ENCODE results near the gene TOR1A.
"Not testable (repeated sequence)": the region's sequence is repeated elsewhere in the genome, so short reads cannot be mapped to it uniquely, and the experiment has no call there.

TOR1A gene

DNA sequence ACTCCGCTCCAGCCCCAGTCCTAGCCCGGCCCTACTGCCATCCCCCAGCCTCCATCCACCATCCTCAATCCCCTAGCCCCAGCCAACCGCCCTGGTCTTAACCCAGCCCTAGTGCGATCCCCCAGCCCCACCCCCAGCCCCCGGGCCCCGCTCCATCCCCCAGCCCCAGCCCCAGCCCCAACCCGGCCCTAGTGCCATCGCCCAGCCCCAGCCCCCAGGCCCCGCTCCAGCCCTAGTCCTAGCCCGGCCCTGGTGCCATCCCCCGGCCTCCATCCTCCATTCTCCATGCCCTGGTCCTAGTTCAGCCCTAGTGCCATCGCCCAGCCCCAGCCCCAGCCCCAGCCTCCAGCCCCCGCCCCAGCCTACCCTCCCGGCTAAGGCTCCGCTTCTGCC is 398 bp downstream of the TOR1A start:
- in situ Hi-C loops (cut with MboI; ENCODE audit: low sequenced_read_pairs), result no loop called here

DNA sequence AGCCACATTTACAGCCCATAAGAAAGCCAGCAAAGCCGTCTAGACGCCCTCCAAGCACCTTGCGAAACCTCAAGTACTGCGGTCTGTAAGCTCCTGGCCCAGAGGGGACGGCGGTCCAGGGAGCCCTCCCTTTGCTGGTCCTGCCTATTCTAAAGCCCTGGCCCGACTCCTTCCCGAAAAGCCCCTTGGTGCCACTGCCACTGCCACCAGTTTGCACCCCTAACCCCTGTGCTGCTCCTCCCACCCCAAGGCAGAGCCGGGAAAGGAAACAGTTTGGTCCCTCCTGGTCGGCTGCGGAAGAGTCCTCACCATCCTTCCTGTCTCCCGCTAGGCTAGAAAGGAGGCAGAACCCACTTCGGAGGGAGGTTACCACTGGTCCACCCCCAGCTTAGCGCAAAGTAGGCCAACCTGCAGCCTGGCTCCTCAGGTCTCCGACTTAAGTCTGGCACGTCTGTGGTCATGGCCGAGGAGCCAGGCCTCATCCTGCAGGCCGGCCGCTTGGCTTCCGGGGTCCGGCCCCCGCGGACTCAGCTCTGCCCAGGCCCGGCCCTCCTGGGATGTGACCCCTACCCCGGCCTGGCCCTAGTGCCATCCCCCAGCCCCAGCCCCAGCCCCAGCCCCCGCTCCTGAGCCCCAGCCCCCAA is 916 bp downstream of the TOR1A start:
- in situ Hi-C loops (cut with MboI; ENCODE audit: low sequenced_read_pairs), result no loop called here

DNA sequence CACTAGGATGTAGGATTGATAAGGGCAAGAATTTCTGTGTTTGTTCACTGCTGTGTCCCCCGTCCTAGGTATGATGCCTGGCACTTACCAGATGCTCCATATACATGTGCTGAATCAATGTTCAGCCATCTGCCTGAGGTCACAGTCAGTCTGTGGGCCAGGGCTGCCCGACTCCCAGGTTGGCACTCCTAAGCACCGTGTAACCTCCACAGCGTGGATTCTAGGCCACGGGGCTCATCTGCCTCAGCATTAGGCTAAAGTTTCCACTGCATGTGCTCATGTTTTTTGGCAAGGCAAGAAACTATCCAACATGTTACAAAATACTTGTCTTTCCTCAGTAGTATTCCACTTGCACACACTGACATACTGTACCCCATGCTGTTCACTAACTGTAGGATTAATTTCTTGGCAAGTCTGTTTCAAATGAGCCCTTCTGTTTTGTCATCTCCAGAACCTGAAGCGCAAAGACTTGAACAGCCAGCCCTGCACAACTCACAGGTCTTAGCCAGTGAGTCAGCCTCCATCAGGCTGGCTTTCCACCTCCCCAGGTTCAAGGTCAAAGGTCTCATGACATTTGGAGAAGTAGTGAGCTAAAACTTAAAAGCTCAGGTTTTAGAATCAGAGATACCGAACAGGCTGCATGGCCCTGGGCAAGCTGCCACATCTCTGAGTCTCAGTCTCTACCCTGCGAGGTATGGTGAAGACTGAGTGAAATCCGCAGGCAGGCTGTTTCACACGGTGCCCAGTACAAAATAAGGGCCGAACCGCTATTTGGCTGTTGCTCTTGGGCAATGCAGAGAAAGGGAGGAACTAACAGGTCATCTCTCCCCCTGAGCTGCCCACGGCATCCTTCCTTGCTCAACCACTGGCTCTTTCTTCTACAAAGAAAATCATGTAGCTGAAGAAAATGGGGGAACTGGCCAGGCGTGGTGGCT is 7.2 kb downstream of the TOR1A start:
- in situ Hi-C loops (cut with MboI; ENCODE audit: low sequenced_read_pairs), result no loop called here

DNA sequence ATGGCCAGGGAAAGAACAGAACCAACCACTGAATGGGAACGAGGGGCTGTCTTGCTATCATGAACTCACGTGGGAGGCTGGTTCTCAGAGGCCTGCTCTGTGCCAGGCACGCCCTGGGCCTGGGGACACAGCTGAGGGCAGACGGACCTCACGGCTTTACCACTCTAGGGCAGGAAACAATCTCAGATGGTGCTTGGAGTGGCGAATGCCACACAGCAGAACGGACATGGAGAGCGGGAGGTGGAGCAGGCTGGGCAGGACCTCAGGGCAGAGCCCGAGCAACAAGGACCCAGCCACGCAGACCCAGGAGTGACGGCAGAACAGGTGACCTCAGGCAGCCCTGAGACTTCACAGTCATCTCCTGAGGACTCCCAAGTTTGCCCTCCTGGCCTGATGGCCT is 8.7 kb downstream of the TOR1A start:
- in situ Hi-C loops (cut with MboI; ENCODE audit: low sequenced_read_pairs), result no loop called here

DNA sequence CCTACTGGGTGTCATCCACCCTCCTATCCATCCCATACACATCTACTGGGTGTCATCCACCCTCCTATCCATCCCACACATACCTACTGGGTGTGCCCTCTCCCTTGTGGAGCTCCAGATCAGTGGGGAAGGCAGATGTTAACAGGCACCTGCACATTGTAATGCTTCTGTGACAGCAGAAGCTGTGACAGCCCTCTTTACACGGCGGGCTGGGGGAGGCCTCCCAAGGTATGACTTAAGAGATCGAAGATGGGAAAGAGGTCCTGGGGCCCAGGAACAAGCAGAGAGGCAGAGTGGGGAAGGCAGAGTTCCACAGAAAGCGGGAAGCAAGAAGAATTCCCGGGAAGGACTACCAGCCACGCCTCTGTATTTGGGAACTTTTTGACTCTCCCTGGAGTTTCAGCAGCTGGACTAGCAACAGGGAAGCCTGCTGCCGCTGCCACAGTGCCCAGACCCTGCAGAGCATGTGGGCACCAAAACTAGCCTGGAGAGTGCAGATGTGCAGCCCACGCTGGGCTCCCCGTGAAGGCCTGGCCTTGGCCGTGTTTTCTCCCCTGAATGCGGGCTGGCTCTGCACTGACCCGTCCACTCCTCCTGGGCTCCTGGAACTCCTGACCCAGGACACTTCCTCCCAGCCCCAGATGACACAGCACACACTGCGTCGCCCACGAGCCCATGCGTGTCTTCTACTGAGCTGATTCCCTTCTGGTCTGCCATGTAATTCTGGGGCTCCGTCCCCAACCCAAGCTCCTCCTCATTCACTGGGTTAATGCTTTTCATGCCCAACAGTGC is 9.3 kb downstream of the TOR1A start:
- in situ Hi-C loops (cut with MboI; ENCODE audit: low sequenced_read_pairs), result no loop called here

DNA sequence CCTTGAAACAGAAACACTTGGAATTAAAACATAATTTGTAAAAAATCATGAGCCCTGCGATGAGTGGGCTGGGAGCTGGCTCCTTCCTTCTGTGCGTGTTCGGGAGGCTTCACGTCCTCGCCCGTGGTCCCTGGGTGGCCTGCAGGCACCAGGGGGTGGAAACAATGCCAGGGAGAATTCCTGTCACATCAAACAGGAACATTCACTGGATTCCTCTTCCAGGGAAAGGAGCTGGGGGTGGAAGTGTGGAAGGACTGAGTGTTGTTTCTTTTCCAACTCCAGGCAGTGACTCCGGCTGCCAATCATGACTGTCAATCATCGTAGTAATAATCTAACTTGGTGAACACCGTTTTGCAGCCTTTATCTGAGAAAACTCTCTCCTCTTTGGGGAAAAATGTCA is 10.3 kb downstream of the TOR1A start:
- in situ Hi-C loops (cut with MboI; ENCODE audit: low sequenced_read_pairs), result no loop called here

DNA sequence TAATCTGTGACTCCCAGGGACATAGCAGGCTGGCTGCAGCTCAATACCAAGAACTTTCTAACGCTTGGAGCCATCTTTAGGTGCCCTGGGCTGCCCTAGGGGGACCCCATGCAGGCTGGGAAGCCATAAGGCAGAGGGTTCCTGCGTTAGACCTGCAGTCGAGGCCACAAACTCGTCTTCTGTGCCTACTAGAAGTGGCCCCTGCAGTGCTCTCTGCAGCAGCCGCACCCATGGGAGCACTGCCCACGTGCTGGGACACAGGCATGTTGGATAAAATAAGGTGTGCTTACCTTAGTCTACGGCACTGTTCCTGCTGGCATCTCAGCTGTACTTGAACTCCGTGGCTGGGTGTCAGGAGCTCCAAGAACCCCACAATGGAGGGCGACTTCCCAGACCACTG is 11.6 kb downstream of the TOR1A start:
- in situ Hi-C loops (cut with MboI; ENCODE audit: low sequenced_read_pairs), result no loop called here

DNA sequence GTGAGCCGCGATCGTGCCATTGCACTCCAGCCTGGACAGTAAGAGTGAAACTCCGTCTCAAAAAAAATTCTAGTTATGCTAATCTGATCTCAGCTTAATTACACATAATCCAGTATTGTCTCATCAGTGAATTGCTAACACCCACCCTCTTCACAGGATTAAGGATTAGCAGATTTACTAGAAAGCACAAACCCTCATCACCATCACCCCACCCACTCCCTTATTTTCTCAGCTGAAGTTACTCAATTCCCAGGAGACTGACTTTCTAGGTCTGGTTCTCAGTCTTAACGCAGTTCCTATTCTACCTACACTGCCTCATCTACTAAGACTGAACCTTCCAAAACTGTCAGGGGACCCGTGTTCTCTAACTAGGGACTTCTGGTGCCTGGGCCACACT is 12.0 kb downstream of the TOR1A start:
- in situ Hi-C loops (cut with MboI; ENCODE audit: low sequenced_read_pairs), result no loop called here

DNA sequence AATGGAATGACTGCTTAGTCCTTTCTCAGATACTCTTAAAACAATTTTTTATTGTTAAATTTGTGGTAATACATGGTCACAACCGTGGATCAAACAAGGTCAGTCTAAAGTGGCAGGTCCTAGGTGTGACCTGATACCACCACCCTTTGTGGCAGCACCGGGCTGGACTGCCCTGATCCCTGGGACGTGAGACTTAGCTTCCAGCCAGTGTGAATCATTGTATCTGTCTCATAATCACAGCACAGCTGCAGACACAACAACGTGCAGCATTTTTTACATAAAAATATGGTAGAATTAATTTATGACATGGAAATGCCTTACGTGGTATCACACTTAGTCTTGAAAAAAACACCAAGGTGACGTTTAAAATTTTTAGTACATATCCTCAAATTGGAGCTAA is 13.1 kb downstream of the TOR1A start:
- in situ Hi-C loops (cut with MboI; ENCODE audit: low sequenced_read_pairs), result no loop called here

DNA sequence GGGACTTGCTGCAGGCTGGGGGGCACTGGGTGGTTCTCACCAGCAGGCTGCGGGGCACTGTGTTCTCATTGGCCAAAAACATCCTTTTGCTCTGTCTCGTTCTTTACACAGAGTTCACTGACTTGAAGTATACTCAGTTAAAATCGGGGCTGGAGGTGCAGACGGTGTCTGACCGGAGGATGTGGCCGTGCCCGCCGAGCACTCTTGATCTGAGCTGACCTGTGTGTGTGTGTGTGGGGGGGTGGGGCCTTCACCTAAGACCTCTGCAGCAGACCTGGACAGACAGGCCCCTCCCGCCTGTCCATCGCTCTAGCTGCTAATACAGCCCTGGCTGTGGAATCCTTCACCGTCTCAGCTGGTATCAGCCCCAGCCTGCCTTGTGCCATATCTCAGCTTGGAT is 13.8 kb downstream of the TOR1A start:
- in situ Hi-C loops (cut with MboI; ENCODE audit: low sequenced_read_pairs), result no loop called here

DNA sequence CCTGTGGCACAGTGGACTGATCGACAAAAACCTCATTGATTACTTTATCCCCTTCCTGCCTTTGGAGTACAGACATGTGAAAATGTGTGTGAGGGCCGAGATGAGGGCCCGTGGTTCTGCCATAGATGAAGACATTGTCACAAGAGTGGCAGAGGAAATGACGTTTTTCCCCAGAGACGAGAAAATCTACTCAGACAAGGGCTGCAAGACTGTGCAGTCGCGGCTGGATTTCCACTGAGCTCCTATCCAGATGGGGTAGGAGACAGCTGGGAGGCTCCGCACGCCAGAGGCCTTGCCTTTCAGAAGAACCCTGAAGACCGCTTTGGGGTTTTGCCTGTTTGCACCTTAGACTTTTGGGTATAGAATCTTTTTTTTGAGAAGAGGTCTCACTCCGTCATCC is 14.6 kb downstream of the TOR1A start:
- in situ Hi-C loops (cut with MboI; ENCODE audit: low sequenced_read_pairs), result no loop called here

DNA sequence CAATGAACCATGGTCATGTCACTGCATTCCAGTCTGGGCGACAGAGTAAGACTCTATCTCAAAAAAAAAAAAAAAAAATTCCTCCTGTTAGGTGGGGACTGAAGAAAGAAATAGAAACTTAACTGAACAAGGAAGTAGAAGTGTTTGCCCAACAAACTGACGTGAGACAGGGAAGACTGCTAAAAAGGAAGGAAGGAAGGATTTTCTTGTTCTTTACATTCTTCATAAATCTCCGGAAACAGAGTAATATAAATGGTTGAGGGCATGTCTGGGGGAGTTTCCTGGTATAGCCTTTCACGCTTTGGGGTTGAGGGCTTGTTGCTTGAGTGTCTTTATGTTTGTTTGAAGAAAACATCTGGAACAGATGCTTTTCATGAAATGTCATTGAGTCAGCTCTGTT is 17.9 kb downstream of the TOR1A start:
- in situ Hi-C loops (cut with MboI; ENCODE audit: low sequenced_read_pairs), result no loop called here

DNA sequence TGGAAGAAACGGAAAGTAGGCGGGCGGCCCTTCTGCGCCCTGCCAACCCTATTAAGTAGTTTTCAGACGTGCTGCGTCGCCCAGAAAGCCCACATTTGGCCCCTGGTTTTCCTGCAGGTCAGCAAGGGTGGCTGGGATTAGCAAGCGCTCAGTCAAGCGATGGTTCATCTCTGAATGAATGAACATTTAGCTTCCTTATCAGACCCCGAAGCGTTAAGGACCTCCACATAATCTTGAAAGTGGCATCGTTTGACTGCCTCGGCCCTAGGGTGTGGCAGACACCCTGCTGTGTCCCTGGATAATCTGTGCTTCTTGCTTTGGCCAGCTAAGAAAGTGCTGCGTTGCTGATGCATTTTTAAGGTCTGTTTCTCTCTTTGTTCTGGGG is 20.3 kb downstream of the TOR1A start:
- in situ Hi-C loops (cut with MboI; ENCODE audit: low sequenced_read_pairs), result no loop called here

DNA sequence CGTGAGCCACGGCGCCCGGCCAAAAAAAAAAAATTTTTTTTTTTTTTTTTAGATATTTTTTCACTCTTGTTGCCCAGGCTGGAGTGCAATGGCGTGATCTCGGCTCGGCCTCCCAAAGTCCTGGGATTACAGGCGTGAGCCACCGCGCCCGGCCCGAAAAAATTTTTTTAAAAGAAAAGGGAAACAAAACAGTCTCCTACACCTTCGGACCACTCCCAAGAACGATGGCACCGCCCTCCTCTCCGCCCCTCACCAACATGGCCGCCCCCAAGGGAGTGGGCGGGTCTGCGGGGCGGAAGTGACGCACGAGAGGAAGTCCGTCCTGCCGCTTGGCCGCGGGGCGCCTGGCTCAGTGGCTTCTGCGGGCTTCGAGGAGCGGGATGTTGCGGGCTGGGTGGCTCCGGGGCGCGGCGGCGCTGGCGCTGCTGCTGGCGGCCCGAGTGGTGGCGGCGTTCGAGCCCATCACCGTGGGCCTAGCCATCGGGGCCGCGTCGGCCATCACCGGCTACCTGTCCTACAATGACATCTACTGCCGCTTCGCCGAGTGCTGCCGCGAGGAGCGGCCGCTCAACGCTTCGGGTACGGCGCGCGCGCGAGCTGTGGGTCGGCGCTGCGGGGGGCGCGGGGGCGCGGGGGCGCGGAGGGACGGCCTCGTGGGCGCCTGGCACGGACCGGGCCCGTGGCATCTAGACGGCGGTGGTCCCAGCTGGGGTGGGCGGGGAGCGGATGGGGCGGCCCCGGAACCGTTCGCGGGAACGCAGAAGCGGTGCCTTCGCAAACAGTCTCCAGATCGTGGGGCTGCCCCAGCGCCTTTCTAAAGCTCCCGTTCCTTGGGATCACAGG is 20.9 kb downstream of the TOR1A start, which contains the start of gene TOR1B:
Gene TOR1B, plus strand, starts transcription at position 352 of the 843 bp plus-strand sequence. Its CDS starts 29 bp downstream, at position 381.
- in situ Hi-C loops (cut with MboI; ENCODE audit: low sequenced_read_pairs), result no loop called here

DNA sequence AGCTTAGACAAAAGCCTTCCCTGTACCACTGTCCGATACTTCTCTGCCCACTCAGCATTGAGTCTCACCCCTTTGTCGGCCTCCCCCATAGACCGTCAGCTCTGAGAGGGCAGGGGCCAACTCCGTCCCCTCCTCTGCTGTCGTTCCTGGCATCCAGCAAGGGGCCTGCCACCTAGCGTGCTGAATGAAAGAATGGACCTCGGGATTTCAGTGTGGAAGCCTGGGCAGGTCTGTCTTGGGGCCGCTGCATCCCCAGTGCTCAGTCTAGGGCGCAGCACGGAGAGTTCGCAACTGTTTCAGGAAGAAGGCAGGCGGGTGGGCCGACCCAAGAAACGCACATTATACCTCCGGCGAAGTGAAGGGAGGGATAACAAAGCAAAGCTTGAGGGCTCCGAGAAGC is 22.4 kb downstream of the TOR1A start:
- in situ Hi-C loops (cut with MboI; ENCODE audit: low sequenced_read_pairs), result no loop called here

DNA sequence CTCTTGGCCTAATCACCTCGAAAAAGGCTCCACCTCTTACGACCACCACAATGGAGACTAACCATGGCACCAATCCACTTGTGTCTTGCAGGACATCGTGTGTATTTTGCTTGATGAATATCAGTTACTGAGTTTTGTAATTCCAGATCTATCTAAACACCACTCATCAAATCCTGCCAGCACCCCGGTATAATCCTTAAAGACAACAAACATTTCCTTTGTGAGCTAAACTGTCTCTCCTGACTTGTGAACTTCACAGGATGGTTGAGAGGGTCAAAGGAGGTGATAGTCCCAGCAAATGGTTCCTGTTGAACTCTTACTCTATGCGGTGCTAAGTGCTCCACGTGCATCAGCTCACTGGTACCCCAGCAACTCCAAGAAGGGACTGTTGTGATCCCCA is 25.0 kb downstream of the TOR1A start:
- in situ Hi-C loops (cut with MboI; ENCODE audit: low sequenced_read_pairs), result no loop called here

DNA sequence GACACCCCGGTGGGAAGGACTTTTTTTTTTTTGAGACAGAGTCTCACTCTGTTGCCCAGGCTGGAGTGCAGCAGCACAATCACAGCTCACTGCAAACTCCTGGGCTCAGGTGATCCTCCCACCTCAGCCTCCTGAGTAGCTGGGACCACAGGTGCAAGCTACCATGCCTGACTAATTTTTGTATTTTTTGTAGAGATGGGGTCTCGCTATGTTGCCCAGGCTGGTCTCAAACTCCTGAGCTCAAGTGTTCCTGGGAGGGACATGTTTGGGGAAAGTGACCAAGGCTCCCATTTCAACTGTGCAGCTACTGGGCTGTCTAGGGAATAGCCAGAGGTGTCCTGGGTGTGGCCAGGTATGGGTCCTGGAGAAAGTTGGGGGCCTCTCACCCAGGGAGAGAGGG is 27.9 kb downstream of the TOR1A start:
- in situ Hi-C loops (cut with MboI; ENCODE audit: low sequenced_read_pairs), result not testable (repeated sequence)

DNA sequence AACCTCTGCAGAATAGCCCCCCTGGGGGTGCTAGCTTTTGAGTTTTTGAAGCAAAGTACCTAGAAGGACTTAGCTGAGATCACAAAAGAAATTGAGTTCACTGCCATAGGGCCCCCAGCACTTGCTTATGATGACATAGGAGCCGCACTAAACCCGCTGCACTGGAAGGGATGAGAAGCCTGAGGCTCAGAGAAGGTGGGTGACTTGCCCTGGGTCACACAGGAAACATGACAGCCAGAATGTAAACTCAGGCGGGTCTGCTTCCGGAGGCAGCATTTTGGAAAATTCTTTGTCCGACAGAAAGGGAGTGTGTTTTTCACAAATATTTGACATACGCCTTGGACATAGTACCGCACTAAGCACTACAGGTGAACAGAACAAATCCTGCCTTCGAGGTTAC is 29.4 kb downstream of the TOR1A start:
- in situ Hi-C loops (cut with MboI; ENCODE audit: low sequenced_read_pairs), result no loop called here

DNA sequence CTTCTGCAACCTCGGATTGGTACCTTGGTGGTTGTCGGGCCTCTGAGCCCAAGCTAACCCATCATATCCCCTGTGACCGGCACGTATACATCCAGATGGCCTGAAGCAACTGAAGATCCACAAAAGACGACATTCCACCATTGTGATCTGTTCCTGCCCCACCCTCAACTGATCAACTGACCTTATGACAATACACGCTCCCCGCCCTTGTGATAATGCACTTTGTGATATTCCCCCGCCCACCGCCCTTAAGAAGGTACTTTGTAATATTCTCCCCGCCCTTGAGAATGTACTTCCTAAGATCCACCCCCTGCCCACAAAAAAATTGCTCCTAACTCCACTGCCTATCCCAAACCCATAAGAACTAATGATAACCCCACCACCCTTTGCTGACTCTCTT is 37.5 kb downstream of the TOR1A start:
- in situ Hi-C loops (cut with MboI; ENCODE audit: low sequenced_read_pairs), result no loop called here

DNA sequence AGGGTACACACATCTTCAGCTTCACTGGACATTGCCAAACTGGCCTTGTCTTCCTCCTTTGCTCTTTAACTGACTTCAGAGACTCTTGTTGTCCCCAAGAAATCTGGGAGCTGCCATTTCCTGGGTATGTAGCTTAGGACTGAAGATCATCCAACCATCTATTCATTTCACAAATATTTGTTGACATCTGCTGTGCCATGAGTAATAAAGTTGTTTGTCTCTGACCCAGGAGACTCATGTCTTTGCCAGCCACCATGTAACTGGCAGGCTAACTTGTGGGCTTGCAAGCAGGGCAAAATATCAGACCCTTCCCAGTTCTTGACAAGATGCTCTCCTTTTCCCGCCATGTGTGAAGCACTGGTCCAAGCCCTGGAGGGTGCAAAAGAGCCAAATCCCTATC is 38.1 kb downstream of the TOR1A start:
- in situ Hi-C loops (cut with MboI; ENCODE audit: low sequenced_read_pairs), result no loop called here

DNA sequence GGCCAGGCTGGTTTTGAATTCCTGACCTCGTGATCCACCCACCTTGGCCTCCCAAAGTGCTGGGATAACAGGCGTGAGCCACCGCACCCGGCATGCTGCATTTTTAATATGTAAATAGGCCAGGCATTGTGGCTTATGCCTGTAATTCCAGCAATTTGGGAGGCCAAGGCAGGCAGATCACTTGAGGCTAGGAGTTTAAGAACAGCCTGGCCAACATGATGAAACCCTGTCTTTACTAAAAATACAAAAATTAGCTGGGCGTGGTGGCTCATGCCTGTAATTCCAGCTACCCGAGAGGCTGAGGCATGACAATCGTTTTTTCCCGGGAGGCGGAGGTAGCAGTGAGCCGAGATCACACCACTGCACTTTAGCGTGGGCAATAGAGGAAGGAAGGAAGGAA is 39.0 kb downstream of the TOR1A start:
- in situ Hi-C loops (cut with MboI; ENCODE audit: low sequenced_read_pairs), result not testable (repeated sequence)

Measured in hTERT RPE-1 (cell line).